Measurements from ENCODE around the gene PSMA3. TPM values are rescaled to one million over a fixed set of nuclear protein-coding genes. Genes with fewer than 3 reads are reported as not detected.

The PSMA3 gene
- total and polyA plus RNA-seq, 9 of the 15 experiments (the other 6 are each of a cell fraction or from before 2014, with no cell fraction given) = 129 to 786 (median 319) TPM

- no peak for TF ChIP-seq CXXC5 (CRISPR knock-in tag; IDR thresholded peaks at IDR 0.05)
- TF ChIP-seq SIRT6 (IDR thresholded peaks at IDR 0.05; ENCODE audit: low read depth, low read length) = no peak
- no peak for TF ChIP-seq DACH1 (IDR thresholded peaks at IDR 0.05; ENCODE audit: partially characterized antibody)
- no peak for TF ChIP-seq ZNF324 (CRISPR knock-in tag; IDR thresholded peaks at IDR 0.05)
- TF ChIP-seq MXI1 (IDR thresholded peaks at IDR 0.05; ENCODE audit: low read depth, low read length) = no peak
- TF ChIP-seq CEBPB (tag; IDR thresholded peaks at IDR 0.05) = no peak
- TF ChIP-seq, protein P1, sequence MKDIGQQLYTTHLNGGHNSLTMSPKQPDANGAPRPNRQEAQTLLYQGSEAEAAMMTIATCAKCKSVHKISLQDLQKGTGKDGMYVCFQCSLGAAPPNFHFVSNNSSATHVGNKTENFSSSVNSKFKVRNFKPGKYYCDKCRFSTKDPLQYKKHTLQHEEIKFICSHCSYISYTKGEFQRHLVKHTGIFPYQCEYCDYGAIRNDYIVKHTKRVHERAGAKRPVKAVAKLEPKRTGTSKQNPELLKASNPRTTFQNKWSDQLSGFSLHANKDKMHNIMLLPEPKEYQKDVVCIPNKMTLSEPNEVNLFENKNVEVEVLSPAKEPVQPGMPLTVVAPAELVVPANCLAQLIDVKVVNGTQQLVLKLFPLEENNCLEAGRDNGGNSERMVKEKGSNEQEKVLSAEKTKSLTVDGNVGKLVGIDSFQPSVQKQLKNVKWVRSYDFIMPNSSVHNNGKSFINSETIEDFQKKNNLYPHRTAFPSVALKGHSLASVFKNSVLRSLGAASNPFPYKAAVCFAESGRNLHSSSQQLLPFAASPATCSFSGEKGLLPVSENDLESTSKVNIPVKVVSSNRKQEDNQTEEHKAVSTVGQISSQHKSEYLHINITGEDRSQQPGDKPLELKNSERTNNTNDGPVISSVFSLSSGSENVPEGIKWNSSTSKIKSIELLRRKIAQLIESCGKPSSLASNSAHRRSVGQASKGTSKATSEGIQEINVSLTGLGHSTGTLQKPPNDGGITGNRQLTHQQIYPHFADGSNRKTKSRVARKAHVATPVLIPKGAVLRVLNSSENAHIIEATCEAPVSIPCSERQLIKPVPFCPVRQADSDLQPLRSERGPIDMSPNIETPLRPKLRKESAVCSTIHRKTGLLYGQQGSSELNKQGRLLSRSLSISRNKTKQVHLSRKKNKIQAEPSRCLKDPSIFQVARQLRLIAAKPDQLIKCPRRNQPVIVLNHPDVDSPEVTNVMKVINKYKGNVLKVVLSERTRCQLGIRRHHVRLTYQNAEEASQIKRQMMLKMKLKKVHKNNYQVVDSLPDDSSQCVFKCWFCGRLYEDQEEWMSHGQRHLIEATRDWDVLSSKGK (CRISPR knock-in tag; IDR thresholded peaks at IDR 0.05) = no peak
- no peak for TF ChIP-seq SMC3 (conservative IDR thresholded peaks at IDR 0.05; ENCODE audit: insufficient read depth, low read depth, low read length)
- TF ChIP-seq, protein P2, sequence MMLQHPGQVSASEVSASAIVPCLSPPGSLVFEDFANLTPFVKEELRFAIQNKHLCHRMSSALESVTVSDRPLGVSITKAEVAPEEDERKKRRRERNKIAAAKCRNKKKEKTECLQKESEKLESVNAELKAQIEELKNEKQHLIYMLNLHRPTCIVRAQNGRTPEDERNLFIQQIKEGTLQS (IDR thresholded peaks at IDR 0.05) = peak; percentile 52
- TF ChIP-seq, protein P2 (CRISPR knock-in tag; conservative IDR thresholded peaks at IDR 0.05) = no peak
- TF ChIP-seq, protein P3, sequence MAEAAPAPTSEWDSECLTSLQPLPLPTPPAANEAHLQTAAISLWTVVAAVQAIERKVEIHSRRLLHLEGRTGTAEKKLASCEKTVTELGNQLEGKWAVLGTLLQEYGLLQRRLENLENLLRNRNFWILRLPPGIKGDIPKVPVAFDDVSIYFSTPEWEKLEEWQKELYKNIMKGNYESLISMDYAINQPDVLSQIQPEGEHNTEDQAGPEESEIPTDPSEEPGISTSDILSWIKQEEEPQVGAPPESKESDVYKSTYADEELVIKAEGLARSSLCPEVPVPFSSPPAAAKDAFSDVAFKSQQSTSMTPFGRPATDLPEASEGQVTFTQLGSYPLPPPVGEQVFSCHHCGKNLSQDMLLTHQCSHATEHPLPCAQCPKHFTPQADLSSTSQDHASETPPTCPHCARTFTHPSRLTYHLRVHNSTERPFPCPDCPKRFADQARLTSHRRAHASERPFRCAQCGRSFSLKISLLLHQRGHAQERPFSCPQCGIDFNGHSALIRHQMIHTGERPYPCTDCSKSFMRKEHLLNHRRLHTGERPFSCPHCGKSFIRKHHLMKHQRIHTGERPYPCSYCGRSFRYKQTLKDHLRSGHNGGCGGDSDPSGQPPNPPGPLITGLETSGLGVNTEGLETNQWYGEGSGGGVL (CRISPR knock-in tag; IDR thresholded peaks at IDR 0.05) = no peak
- TF ChIP-seq ZNF280B (CRISPR knock-in tag; IDR thresholded peaks at IDR 0.05) = no peak
- TF ChIP-seq ZNF316 (IDR thresholded peaks at IDR 0.05) = no peak
- no peak for TF ChIP-seq CBFA2T2 (conservative IDR thresholded peaks at IDR 0.05)
- TF ChIP-seq JUND (IDR thresholded peaks at IDR 0.05; ENCODE audit: borderline replicate concordance, low read depth, low read length) = peak; percentile 21; the same call in 1 of the 2 replicates
- no peak for TF ChIP-seq JUND (tag; IDR thresholded peaks at IDR 0.05; ENCODE audit: borderline replicate concordance, low read depth, low read length)
- no peak for TF ChIP-seq STAT5A (IDR thresholded peaks at IDR 0.05; ENCODE audit: borderline replicate concordance, low read length)
- no peak for TF ChIP-seq GTF2E2 (tag; IDR thresholded peaks at IDR 0.05)
- no peak for TF ChIP-seq XRCC3 (IDR thresholded peaks at IDR 0.05)
- TF ChIP-seq, protein P4, sequence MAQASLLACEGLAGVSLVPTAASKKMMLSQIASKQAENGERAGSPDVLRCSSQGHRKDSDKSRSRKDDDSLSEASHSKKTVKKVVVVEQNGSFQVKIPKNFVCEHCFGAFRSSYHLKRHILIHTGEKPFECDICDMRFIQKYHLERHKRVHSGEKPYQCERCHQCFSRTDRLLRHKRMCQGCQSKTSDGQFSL (CRISPR knock-in tag; IDR thresholded peaks at IDR 0.05) = no peak
- TF ChIP-seq, protein P4 (tag; IDR thresholded peaks at IDR 0.05) = no peak
These were observed 52.1 kb downstream of the PSMA3 start (continued) for GRCh38 chr14:58296726-58297125.

Data from K562 (cell line).